ENCODE data around the gene TPH2. TPM values are rescaled to one million over a fixed set of nuclear protein-coding genes. Genes with fewer than 3 reads are reported as not detected.

TPH2 gene
- total RNA-seq, result not detected

DNA sequence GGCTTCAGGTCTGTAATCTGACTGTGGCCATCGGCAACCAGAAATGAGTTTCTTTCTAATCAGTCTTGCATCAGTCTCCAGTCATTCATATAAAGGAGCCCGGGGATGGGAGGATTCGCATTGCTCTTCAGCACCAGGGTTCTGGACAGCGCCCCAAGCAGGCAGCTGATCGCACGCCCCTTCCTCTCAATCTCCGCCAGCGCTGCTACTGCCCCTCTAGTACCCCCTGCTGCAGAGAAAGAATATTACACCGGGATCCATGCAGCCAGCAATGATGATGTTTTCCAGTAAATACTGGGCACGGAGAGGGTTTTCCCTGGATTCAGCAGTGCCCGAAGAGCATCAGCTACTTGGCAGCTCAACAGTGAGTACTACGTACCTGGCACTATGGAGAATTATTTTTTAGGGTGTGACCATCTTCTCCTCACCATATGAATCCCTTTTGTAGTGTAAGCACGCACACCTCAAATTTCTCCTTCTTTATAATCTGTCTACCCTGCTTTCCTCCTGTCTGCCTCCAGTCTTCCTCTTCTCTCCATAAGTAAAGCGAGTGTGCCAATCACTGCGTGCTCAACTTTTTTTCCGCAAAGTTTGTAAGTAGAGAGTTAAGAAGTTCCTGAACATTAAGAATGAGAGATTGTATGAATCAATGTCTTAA is at the start of gene TPH2:
TSS of gene TPH2 (plus strand) at position 118 of the 658 bp plus-strand sequence. CDS start at position 260, 142 bp downstream.
- peaks cover 53% of the 10 kb centered on the region for H3K27me3 Mint-ChIP-seq
- DNase-seq (peak; percentile 79), ATAC-seq (peak; percentile 71)
- H3K4me3 Mint-ChIP-seq, result no peak within 1 kb of the TSS
- intact Hi-C loops (cut with DNase I, micrococcal nuclease), result loop anchor here (1.0 to 10.0 kb wide), 4 partner anchors 98 to 159 kb away; partner anchors contain the start of gene TBC1D15 (in 1 of the 2)
- CTCF ChIA-PET, result interaction anchor here (0.6 to 2.5 kb wide), 2 partner anchors 158 to 320 kb away, joined by 3 to 12 read pairs; no protein-coding TSS in a partner anchor
- no peaks in the 10 kb centered on the region for H3K9me3 Mint-ChIP-seq (ENCODE audit: low read depth)
- H3K36me3 Mint-ChIP-seq (ENCODE audit: low read depth), result no peaks in the 10 kb centered on the region
- H3K27ac Mint-ChIP-seq, result no peak within 1 kb of the TSS
- POLR2A ChIA-PET, result no interaction called here
- peaks cover 6% of the 10 kb centered on the region for H3K4me1 Mint-ChIP-seq

DNA sequence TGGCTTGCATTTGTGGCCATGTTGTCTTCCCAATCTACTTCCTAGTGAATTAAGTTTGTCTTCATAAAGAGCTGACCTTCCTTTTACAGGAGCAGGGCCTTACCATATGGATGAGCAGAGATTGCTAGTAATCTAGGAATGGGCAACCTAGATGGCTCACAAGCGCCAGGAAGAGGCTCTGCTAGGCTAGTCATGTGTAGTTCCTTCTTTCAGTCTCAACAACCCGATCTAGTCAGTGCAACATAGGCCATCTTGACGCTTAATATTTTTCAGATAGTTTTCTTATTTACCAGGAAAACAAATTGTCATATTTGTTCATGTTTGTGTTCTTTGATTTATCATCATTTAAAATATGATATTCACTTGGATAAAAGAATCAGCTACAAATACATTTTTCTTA is 48.2 kb upstream of the TPH2 start:
- Mint-ChIP-seq H3K27ac (no peak overlapping the region), H3K4me1 (peaks cover 16% of the 10 kb centered on the region), H3K36me3 (ENCODE audit: low read depth) (peaks cover 34% of the 10 kb centered on the region), H3K4me3 (no peak overlapping the region), H3K27me3 (no peaks in the 10 kb centered on the region), H3K9me3 (ENCODE audit: low read depth) (no peaks in the 10 kb centered on the region)
- POLR2A ChIA-PET, result no interaction called here
- CTCF ChIA-PET, result interaction anchor here (1.6 kb wide), 1 partner anchor 9 kb away, joined by 4 read pairs; no protein-coding TSS in a partner anchor
- intact Hi-C loops (cut with DNase I, micrococcal nuclease), result no loop called here
- ATAC-seq (no peak), DNase-seq (no peak)

DNA sequence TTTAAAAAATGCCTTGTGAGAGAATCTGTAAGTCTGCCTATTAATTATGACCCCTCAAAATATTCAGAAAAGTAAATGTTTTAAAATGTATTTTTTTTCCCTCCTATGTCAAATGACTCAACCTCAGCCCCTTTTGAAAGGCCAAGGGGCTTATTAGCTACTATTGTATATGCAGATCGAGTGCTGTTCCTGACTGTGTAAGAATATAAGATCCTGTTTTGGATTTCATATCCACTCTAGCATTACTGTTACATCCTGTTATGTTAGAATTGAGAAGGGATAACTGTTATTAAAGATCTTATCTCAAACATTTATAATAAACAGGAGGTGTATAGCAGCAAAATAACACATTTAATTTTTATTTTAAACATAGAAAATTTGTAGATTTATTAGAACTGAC is 46.6 kb upstream of the TPH2 start:
- intact Hi-C loops (cut with DNase I, micrococcal nuclease), result no loop called here
- CTCF ChIA-PET, result no interaction called here
- Mint-ChIP-seq H3K27ac (no peak overlapping the region), H3K36me3 (ENCODE audit: low read depth) (peaks cover 33% of the 10 kb centered on the region), H3K27me3 (no peaks in the 10 kb centered on the region), H3K9me3 (ENCODE audit: low read depth) (no peaks in the 10 kb centered on the region), H3K4me3 (no peak overlapping the region), H3K4me1 (peaks cover 23% of the 10 kb centered on the region)
- POLR2A ChIA-PET, result no interaction called here
- DNase-seq (no peak), ATAC-seq (no peak)

DNA sequence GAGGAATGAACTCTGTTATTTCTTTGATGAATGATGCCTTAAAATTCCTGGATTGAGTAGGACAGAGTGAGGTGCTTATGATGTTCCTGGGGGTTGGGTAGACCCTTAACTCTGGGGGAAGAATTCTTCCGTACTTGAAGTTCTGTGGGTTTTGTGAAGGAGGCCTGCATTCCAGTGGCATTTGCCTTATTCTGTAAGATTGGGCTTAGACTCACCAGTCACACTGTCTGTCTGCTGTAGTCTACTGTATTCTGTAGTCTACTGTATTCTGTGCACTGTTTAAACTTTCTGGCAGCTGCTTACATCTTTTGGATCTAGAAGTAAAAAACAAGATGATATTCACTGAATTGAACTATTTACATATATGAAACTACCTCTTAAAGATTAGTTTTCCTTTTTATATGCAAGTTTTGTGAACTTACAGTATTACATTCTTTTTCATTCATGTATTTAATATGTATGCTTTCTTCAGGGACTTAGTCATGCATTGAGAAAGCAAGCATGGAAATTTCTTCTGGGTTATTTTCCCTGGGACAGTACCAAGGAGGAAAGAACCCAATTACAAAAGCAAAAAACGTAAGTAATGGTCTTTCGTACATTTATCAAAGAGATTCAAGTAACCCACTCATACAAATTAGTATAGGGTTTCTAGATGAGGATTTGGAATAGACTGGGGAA is 42.3 kb upstream of the TPH2 start:
- intact Hi-C loops (cut with DNase I, micrococcal nuclease), result no loop called here

DNA sequence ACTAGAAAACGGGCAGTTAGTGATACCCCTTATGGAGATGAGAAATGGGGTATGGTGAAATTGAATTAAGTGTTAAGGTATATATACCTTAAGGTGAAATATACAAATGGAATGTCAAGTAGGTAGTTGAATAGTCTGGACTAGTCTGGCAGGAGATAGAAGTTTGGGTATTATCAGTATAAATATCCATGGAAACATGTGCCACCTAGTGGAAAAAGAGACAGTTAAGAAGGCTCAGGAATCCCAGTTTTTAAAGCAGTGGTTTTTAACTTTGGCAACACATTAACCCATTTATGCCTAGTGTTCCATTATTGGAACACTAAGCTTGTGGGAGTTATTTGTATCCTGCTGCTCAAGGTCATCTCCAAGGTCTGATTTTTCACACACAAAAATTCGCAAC is 38.6 kb upstream of the TPH2 start:
- Mint-ChIP-seq H3K4me1 (peaks cover 16% of the 10 kb centered on the region), H3K9me3 (ENCODE audit: low read depth) (no peaks in the 10 kb centered on the region), H3K27me3 (no peaks in the 10 kb centered on the region), H3K4me3 (no peak overlapping the region), H3K36me3 (ENCODE audit: low read depth) (peaks cover 55% of the 10 kb centered on the region), H3K27ac (no peak overlapping the region)
- ChIA-PET POLR2A (no interaction called here), CTCF (no interaction called here)
- ATAC-seq (no peak), DNase-seq (no peak)
- intact Hi-C loops (cut with DNase I, micrococcal nuclease), result no loop called here

More for the DNA sequence above, 42.3 kb upstream of the TPH2 start:
- ATAC-seq (no peak), DNase-seq (no peak)
- H3K4me1 Mint-ChIP-seq, result peaks cover 12% of the 10 kb centered on the region
- no peak overlapping the region for H3K4me3 Mint-ChIP-seq
- POLR2A ChIA-PET, result no interaction called here
- no peaks in the 10 kb centered on the region for H3K27me3 Mint-ChIP-seq
- peaks cover 28% of the 10 kb centered on the region for H3K36me3 Mint-ChIP-seq (ENCODE audit: low read depth)
- CTCF ChIA-PET, result no interaction called here
- no peak overlapping the region for H3K27ac Mint-ChIP-seq
- H3K9me3 Mint-ChIP-seq (ENCODE audit: low read depth), result no peaks in the 10 kb centered on the region

DNA sequence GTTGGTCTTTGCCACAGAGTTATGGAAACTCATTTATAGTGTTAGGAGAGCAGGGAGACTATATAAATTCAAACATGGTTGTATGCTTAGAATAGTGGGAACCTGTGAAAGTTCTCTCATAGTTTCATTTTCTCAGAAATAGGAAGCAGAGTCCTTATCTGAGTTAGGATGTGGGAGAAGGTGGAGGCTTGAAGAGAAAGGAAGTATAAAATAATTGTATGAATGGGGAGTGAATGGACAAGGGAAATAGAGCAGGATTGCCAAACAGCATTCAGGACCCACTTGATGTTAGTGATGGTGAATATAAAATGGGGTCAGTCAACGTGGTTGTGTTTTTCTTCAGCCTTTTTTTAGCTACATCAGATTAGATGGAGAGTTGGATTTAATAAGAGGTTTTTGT is 34.0 kb upstream of the TPH2 start:
- H3K4me1 Mint-ChIP-seq, result peaks cover 9% of the 10 kb centered on the region
- peak overlapping the region; percentile 28 for H3K27ac Mint-ChIP-seq
- intact Hi-C loops (cut with DNase I, micrococcal nuclease), result no loop called here
- peaks cover 3% of the 10 kb centered on the region for H3K9me3 Mint-ChIP-seq (ENCODE audit: low read depth)
- H3K4me3 Mint-ChIP-seq, result no peak overlapping the region
- peaks cover 71% of the 10 kb centered on the region for H3K36me3 Mint-ChIP-seq (ENCODE audit: low read depth)
- ChIA-PET CTCF (no interaction called here), POLR2A (no interaction called here)
- no peak for DNase-seq
- ATAC-seq, result no peak
- H3K27me3 Mint-ChIP-seq, result no peaks in the 10 kb centered on the region

DNA sequence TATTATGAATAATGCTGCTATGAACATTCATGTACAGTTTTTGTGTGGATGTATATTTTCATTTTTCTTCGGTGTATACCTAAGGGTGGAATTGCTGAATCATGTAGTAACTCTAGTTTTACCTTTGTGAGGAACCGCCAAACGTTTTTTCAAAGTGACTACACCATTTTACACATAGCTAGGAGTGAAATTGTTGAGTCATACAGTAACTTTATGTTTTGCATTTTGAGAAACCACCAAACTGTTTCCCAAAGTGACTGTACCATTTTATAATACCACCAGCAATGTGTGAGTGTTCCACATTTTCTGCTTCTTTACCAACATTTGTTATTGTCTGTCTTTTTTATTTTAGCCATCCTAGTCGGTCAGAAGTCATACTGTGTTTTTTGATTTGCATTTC is 3.1 kb upstream of the TPH2 start:
- Mint-ChIP-seq H3K27ac (no peak overlapping the region), H3K27me3 (peaks cover 40% of the 10 kb centered on the region), H3K4me1 (peaks cover 6% of the 10 kb centered on the region), H3K9me3 (ENCODE audit: low read depth) (no peaks in the 10 kb centered on the region), H3K4me3 (no peak overlapping the region), H3K36me3 (ENCODE audit: low read depth) (no peaks in the 10 kb centered on the region)
- ChIA-PET POLR2A (no interaction called here), CTCF (no interaction called here)
- intact Hi-C loops (cut with DNase I, micrococcal nuclease), result loop anchor here in 1 of 2 experiments (5.0 to 10.0 kb wide), 2 partner anchors 98 to 151 kb away; partner anchors contain the start of gene TBC1D15
- ATAC-seq (peak; percentile 84), DNase-seq (no peak)

DNA sequence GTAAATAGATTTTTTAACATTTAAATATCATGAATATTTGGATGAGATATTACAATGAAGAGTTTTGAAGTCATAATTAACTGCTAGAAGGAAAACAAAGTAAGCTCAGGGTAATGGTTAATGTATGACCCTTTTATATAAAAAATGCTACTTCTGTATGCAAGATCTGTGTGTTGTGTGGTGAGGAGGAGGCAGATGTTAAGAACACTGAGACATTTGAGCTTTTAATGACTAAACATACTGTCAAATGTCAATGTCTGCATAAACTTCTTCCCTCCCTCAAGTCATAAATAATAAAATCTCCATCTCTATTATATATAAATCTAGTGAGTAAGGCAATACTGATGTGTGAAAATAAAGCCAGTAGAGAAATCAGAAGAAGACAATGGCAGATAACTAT is 1.4 kb downstream of the TPH2 start:
- Mint-ChIP-seq H3K27ac (no peak overlapping the region), H3K36me3 (ENCODE audit: low read depth) (no peaks in the 10 kb centered on the region), H3K27me3 (peaks cover 62% of the 10 kb centered on the region), H3K4me1 (peaks cover 6% of the 10 kb centered on the region), H3K4me3 (no peak overlapping the region), H3K9me3 (ENCODE audit: low read depth) (no peaks in the 10 kb centered on the region)
- ChIA-PET CTCF (interaction anchor here (1.1 kb wide), 1 partner anchor 166 kb away, joined by 3 read pairs; no protein-coding TSS in a partner anchor), POLR2A (no interaction called here)
- no peak for DNase-seq
- no peak for ATAC-seq
- intact Hi-C loops (cut with DNase I, micrococcal nuclease), result no loop called here

DNA sequence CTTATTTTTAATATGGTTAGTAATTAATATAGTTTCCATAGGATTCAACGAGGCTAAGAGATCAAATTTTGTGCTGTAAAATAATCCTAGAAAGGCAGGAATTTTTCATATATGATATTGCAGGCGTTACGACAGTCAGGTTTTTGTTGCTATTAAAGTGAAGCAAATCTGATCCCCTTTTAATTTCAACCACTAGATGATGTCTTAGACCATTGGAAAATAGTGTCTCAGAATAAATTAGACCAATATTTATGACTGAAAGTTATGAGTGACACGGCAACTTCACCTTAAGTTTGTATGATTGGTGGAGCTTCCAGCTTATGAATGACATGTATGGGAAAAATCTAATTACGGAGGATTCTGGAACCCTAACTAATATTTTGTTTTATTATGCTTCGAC is 2.5 kb downstream of the TPH2 start:
- ChIA-PET CTCF (interaction anchor here (1.1 to 1.7 kb wide), 2 partner anchors 10 to 168 kb away, joined by 3 read pairs; no protein-coding TSS in a partner anchor), POLR2A (no interaction called here)
- H3K4me1 Mint-ChIP-seq, result no peaks in the 10 kb centered on the region
- H3K4me3 Mint-ChIP-seq, result no peak overlapping the region
- no peak overlapping the region for H3K27ac Mint-ChIP-seq
- DNase-seq (no peak), ATAC-seq (no peak)
- intact Hi-C loops (cut with DNase I, micrococcal nuclease), result no loop called here
- H3K9me3 Mint-ChIP-seq (ENCODE audit: low read depth), result no peaks in the 10 kb centered on the region
- H3K27me3 Mint-ChIP-seq, result peaks cover 60% of the 10 kb centered on the region
- H3K36me3 Mint-ChIP-seq (ENCODE audit: low read depth), result no peaks in the 10 kb centered on the region

DNA sequence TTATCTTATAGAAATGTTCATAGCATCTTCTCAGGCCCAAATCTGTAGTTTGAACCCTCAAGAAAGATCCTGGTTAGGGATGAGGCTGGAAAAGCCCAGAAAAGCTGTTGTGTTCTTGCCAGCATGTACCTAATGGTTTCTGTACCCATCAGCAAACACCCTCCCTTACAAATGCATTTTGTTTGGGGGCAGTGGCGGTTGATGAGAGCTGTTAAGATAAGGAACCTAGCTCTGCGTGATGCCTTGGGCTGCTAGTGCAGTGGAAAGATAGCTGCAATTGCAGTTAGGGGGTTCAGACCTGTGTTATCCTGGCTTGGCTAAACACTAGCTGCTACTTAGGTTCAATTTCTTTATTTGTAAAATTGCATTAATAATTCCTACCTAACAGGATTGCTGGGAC is 3.6 kb downstream of the TPH2 start:
- ChIA-PET CTCF (interaction anchor here (1.2 to 1.7 kb wide), 2 partner anchors 9 to 32 kb away, joined by 3 read pairs; no protein-coding TSS in a partner anchor), POLR2A (no interaction called here)
- intact Hi-C loops (cut with DNase I, micrococcal nuclease), result no loop called here
- Mint-ChIP-seq H3K27me3 (peaks cover 55% of the 10 kb centered on the region), H3K27ac (no peak overlapping the region), H3K4me3 (no peak overlapping the region), H3K36me3 (ENCODE audit: low read depth) (no peaks in the 10 kb centered on the region), H3K9me3 (ENCODE audit: low read depth) (no peaks in the 10 kb centered on the region), H3K4me1 (no peaks in the 10 kb centered on the region)
- ATAC-seq, result no peak
- no peak for DNase-seq

DNA sequence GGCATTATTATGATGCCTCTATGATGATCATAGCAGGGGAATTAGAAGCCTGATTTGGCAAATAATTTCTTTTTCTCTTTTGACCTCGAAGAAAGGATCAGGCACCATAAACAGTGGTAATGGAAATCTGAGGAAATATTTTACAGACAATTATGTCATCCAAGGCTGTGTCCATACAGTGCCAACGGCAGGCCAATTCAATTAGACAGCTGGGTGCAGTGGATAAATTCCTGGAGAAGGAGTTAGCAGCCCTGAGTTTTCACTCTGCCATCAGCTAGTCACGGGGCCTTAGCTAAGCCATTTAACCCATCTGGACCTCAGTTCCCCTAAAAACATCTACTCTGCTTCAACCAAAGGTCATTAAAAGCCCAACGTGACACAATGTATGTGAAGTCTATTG is 4.1 kb downstream of the TPH2 start:
- intact Hi-C loops (cut with DNase I, micrococcal nuclease), result no loop called here
- no peak for ATAC-seq
- POLR2A ChIA-PET, result no interaction called here

DNA sequence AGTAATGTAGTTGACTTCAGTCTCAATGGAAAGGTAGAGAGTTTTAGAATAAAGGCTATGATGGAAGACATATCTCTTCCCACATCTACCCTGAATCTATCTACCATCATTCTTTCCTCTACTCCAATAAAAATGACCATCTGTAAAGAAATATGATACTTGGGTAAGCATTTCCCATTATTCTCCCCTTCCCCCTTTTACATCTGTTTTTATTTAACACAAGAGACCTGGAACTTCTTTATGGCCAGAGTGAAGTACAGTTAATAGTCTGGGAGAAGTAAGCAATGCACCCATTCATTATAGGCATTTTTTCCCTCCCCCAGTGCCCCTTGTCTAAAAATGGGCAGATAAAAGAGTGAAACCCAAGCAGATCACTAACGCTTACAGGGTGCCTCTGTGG is 6.5 kb downstream of the TPH2 start:
- intact Hi-C loops (cut with DNase I, micrococcal nuclease), result no loop called here
- H3K27me3 Mint-ChIP-seq, result peaks cover 35% of the 10 kb centered on the region
- H3K4me3 Mint-ChIP-seq, result no peak overlapping the region
- no peaks in the 10 kb centered on the region for H3K4me1 Mint-ChIP-seq
- DNase-seq (no peak), ATAC-seq (no peak)
- no peaks in the 10 kb centered on the region for H3K36me3 Mint-ChIP-seq (ENCODE audit: low read depth)
- no peaks in the 10 kb centered on the region for H3K9me3 Mint-ChIP-seq (ENCODE audit: low read depth)
- CTCF ChIA-PET, result no interaction called here
- POLR2A ChIA-PET, result no interaction called here
- no peak overlapping the region for H3K27ac Mint-ChIP-seq

More for the DNA sequence above, 4.1 kb downstream of the TPH2 start:
- Mint-ChIP-seq H3K27me3 (peaks cover 52% of the 10 kb centered on the region), H3K36me3 (ENCODE audit: low read depth) (no peaks in the 10 kb centered on the region), H3K4me1 (no peaks in the 10 kb centered on the region), H3K4me3 (no peak overlapping the region), H3K27ac (no peak overlapping the region), H3K9me3 (ENCODE audit: low read depth) (no peaks in the 10 kb centered on the region)
- CTCF ChIA-PET, result interaction anchor here (1.2 to 1.7 kb wide), 2 partner anchors 9 to 31 kb away, joined by 3 read pairs; no protein-coding TSS in a partner anchor
- no peak for DNase-seq
